GM23248 (cell line): Measurements from ENCODE around the gene SYNRG. TPM values are rescaled to one million over a fixed set of nuclear protein-coding genes. Genes with fewer than 3 reads are reported as not detected.

ENCODE experiments used
- DNase-seq: peaks from one replicate; pipeline ENCODE4 v3.0.0-alpha.2; 2015
- H2AFZ ChIP-seq: fragments of 200-600 bp; sonication (generic); 2 replicates; pipeline ENCODE4 v1.6.1; 2016; ENCODE audit warnings: antibody characterized with exemption
- H3F3A ChIP-seq: fragments of 200-600 bp; sonication (generic); 2 replicates; pipeline ENCODE4 v1.6.1; 2016; ENCODE audit warnings: mild to moderate bottlenecking, antibody characterized with exemption, mixed run types; ENCODE audit not compliant: insufficient read depth
- H3K27ac ChIP-seq: fragments of 200-600 bp; sonication (generic); 2 replicates; pipeline ENCODE4 v1.5.1; 2016; ENCODE audit warnings: mild to moderate bottlenecking
- H3K27me3 ChIP-seq: fragments of 200-600 bp; sonication (generic); replicated peaks from 2 replicates; pipeline ENCODE4 v1.6.1; 2016; ENCODE audit warnings: mild to moderate bottlenecking; ENCODE audit not compliant: insufficient read depth
- H3K36me3 ChIP-seq: fragments of 200-600 bp; sonication (generic); 2 replicates; pipeline ENCODE4 v1.6.1; 2016; ENCODE audit warnings: low read depth, mild to moderate bottlenecking
- H3K4me1 ChIP-seq: fragments of 200-600 bp; sonication (generic); 2 replicates; pipeline ENCODE4 v1.6.1; 2016; ENCODE audit warnings: mild to moderate bottlenecking; ENCODE audit not compliant: insufficient read depth
- H3K4me2 ChIP-seq: fragments of 200-600 bp; sonication (generic); one replicate; pipeline ENCODE4 v1.6.1; 2016; ENCODE audit warnings: mild to moderate bottlenecking; ENCODE audit not compliant: unreplicated experiment
- H3K4me3 ChIP-seq: fragments of 200-600 bp; sonication (generic); 2 replicates; pipeline ENCODE4 v1.5.1; 2016; ENCODE audit warnings: mild to moderate bottlenecking
- H3K79me2 ChIP-seq: fragments of 200-600 bp; sonication (generic); 2 replicates; pipeline ENCODE4 v1.6.1; 2016; ENCODE audit warnings: mild to moderate bottlenecking; ENCODE audit not compliant: insufficient read depth
- H3K9ac ChIP-seq: fragments of 200-600 bp; sonication (generic); 2 replicates; pipeline ENCODE4 v1.6.1; 2016; ENCODE audit warnings: mild to moderate bottlenecking
- H3K9me2 ChIP-seq: fragments of 200-600 bp; sonication (generic); 2 replicates; pipeline ENCODE4 v1.6.1; 2016; ENCODE audit warnings: mixed run types, mild to moderate bottlenecking, moderate library complexity; ENCODE audit not compliant: insufficient read depth
- H3K9me3 ChIP-seq: fragments of 200-600 bp; sonication (generic); one replicate; pipeline ENCODE4 v1.6.1; 2017; ENCODE audit warnings: low read depth
- H4K20me1 ChIP-seq: fragments of 200-600 bp; sonication (generic); 2 replicates; pipeline ENCODE4 v1.6.0; 2016; ENCODE audit not compliant: insufficient read depth
- EZH2 ChIP-seq: fragments of 200-600 bp; sonication (generic); IDR thresholded peaks from 2 replicates; pipeline ENCODE4 v1.6.1; 2018; ENCODE audit warnings: antibody characterized with exemption, mild to moderate bottlenecking; ENCODE audit not compliant: insufficient read depth, poor library complexity, severe bottlenecking
- EZH2phosphoT487 ChIP-seq: fragments of 200-600 bp; sonication (generic); IDR thresholded peaks from 2 replicates; pipeline ENCODE4 v1.6.1; 2018; ENCODE audit warnings: antibody characterized with exemption, moderate library complexity, mild to moderate bottlenecking, low read depth; ENCODE audit not compliant: insufficient read depth
- WGBS, 2 experiments: methylation state at CpG; one replicate each; pipeline ENCODE4 v1.1.6; 2015 to 2017; ENCODE audit warnings: low lambda C conversion rate in 2 of 2, low coverage in 1 of 2; ENCODE audit errors: missing lambda C conversion rate in 2 of 2; 5-methylcytosine and 5-hydroxymethylcytosine counted together
- in situ Hi-C: fragments of 300-500 bp; cut with MboI; formaldehyde crosslinking; loops from 2 replicates; pipeline ENCODE4 v1.15.0; 2020
- polyA plus RNA-seq: library from polyadenylated mRNA; unstranded; fragments of >200 nt; fragmentation: Nextera tagmentation; extraction: Ambion mirVana; gene quantifications from 2 replicates; pipeline ENCODE4 v1.2.1, GENCODE V29; 2016
- total RNA-seq: library from RNA; depleted of rRNA; stranded (reverse); fragments of >200 nt; shearing (Covaris generic); gene quantifications from 2 replicates; pipeline ENCODE4 v1.2.3, GENCODE V29; 2014

Gene SYNRG
- total and polyA plus RNA-seq, 2 experiments from 2014 or later = 5.6 to 13.1 TPM

DNA sequence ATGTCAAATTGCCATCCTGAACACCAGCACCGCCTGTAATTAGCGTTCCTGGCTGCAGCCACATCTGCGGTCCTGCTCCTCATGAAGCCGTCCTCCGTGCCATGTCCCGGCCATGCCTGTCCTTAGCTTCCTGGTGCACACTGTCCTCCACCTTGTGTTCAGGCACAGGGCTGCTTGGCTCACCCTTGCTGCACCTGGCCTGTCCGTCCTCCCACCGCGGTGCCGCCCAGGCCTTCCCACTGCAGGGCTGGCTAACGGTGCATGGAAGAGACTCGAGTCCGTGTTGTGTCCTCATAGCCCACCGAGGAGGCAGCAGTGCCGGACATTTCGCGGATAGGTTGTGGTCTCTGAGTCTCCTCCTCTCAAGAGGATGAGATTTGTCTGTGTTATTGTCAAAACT lies 99.2 kb downstream of the SYNRG start:
- in situ Hi-C loops = no loop called here
- Histone ChIP-seq H3K4me3 (no peak overlapping the region), H3K4me1 (no peaks in the 10 kb centered on the region), H3K27ac (no peak overlapping the region), H4K20me1 (peaks cover 26% of the 10 kb centered on the region), H3F3A (peaks cover 15% of the 10 kb centered on the region), H3K27me3 (no peaks in the 10 kb centered on the region), H3K36me3 (peaks cover 27% of the 10 kb centered on the region), H3K9ac (no peak overlapping the region), H3K79me2 (peaks cover 98% of the 10 kb centered on the region), H3K9me3 (no peaks in the 10 kb centered on the region), H3K9me2 (no peaks in the 10 kb centered on the region), H3K4me2 (no peak overlapping the region), H2AFZ (no peak overlapping the region)
- 90 to 91% methylated on average over 17 of the region's 17 CpGs for WGBS, 2 experiments
- TF ChIP-seq EZH2 (no peak), EZH2phosphoT487 (no peak)
- no peak for DNase-seq

DNA sequence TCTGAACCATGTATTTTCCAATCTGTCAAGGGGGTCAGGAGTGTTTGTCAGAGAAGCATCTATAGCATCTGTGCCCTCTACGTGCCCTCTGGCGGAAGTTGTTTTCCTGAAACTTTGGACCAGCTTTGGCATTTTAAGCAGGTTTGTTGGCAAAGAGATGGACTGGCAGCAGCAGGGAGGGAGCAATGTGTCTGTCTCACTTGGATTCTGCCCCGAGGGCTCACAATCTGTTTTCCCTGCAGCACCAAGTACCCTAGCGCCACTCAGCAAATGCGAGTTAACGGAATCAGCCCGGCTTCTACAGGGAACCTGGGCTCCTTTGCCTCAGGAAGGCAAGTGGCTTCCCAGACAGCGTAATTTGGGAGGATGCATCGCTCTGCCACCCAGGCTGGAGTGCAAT lies 102.1 kb downstream of the SYNRG start:
- peaks cover 37% of the 10 kb centered on the region for H4K20me1 ChIP-seq
- no peak overlapping the region for H3K9ac ChIP-seq
- no peak overlapping the region for H2AFZ ChIP-seq
- 92% methylated on average over 9 of the region's 9 CpGs for WGBS, 2 experiments
- TF ChIP-seq EZH2phosphoT487 (no peak), EZH2 (no peak)
- H3K36me3 ChIP-seq = peaks cover 1% of the 10 kb centered on the region; the same call in 1 of the 2 replicates
- no peak overlapping the region for H3K27ac ChIP-seq
- H3K4me1 ChIP-seq = no peaks in the 10 kb centered on the region
- no peak overlapping the region for H3K4me2 ChIP-seq
- no peak overlapping the region for H3K4me3 ChIP-seq
- in situ Hi-C loops = no loop called here
- no peaks in the 10 kb centered on the region for H3K9me2 ChIP-seq
- peaks cover 98% of the 10 kb centered on the region for H3K79me2 ChIP-seq
- no peak for DNase-seq
- no peaks in the 10 kb centered on the region for H3F3A ChIP-seq
- H3K9me3 ChIP-seq = no peaks in the 10 kb centered on the region
- no peaks in the 10 kb centered on the region for H3K27me3 ChIP-seq

DNA sequence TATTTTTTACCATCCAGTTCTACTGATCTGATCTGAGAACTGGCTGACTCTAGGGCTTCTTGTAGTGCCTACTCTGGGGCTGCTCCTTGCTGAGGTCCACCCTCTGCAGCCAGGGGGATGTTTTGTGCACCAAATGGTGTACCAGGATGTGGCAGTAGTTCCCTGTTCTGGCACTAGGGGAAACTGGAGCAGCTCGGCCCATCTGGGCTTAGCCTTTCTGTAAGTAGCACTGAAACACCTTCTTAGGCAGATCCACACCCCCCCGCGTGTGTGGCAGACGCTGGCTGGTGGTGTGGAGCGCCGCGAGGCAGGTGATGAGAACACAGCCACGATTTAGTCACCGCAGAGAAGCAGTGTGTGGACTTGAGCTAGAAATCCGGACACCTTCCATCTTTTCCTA lies 102.5 kb downstream of the SYNRG start:
- Histone ChIP-seq H3K9ac (no peak overlapping the region), H4K20me1 (peaks cover 37% of the 10 kb centered on the region), H3K9me2 (no peaks in the 10 kb centered on the region), H3K4me1 (no peaks in the 10 kb centered on the region), H2AFZ (no peak overlapping the region), H3K9me3 (no peaks in the 10 kb centered on the region), H3F3A (no peaks in the 10 kb centered on the region), H3K4me3 (no peak overlapping the region), H3K27me3 (no peaks in the 10 kb centered on the region), H3K36me3 (no peaks in the 10 kb centered on the region; the same call in 1 of the 2 replicates), H3K27ac (no peak overlapping the region), H3K4me2 (no peak overlapping the region), H3K79me2 (peaks cover 98% of the 10 kb centered on the region)
- TF ChIP-seq EZH2phosphoT487 = no peak
- TF ChIP-seq EZH2 = no peak
- peak; percentile 55 for DNase-seq
- 80 to 83% methylated on average over 10 of the region's 10 CpGs for WGBS, 2 experiments
- in situ Hi-C loops = no loop called here

DNA sequence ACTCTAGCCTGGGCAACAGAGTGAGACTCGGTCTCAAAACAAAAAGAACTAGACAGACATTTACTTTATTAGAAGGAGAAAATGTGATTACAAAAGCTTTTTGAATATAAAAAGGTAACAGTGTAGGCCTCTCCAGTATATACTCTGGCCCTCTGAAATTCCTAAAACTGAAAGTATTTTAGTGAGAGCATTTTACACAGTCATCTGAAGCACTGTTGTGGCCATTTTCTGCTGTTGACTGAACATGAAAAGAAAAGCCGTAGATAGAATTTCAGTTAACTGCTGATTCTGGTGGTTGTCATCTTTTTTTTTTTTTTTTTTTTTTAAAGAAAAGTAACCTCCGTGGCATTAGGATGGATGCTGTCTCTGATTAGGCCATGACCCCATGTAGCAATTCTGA lies 103.9 kb downstream of the SYNRG start:
- TF ChIP-seq EZH2phosphoT487 (no peak), EZH2 (no peak)
- H3K27me3 ChIP-seq = no peaks in the 10 kb centered on the region
- H3K9me3 ChIP-seq = no peaks in the 10 kb centered on the region
- H3K4me1 ChIP-seq = no peaks in the 10 kb centered on the region
- no peak overlapping the region for H3K9ac ChIP-seq
- no peak overlapping the region for H3K4me2 ChIP-seq
- H3K27ac ChIP-seq = no peak overlapping the region
- WGBS, 2 experiments = 89 to 97% methylated on average over 2 to 3 of the region's 3 CpGs
- no peaks in the 10 kb centered on the region for H3F3A ChIP-seq
- H3K36me3 ChIP-seq = no peaks in the 10 kb centered on the region; the same call in 1 of the 2 replicates
- DNase-seq = no peak
- no peak overlapping the region for H2AFZ ChIP-seq
- in situ Hi-C loops = no loop called here
- H3K4me3 ChIP-seq = no peak overlapping the region
- H3K9me2 ChIP-seq = no peaks in the 10 kb centered on the region
- peaks cover 98% of the 10 kb centered on the region for H3K79me2 ChIP-seq
- peaks cover 37% of the 10 kb centered on the region for H4K20me1 ChIP-seq

DNA sequence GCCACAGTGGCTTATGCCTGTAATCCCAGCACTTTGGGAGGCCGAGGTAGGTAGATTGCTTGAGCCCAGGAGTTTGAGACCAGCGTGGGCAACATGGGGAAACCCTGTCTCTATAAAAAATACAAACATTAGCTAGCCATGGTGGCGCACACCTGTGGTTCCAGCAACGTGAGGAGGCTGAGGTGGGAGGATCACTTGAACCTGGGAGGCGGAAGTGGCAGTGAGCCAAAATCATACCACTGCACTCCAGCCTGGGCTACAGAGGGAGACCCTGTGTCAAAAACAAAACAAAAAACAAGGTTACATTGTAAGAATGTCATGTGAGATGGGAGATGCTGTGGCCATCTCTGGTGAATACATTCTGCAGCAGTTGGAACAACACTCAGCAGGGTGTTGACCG lies 106.1 kb downstream of the SYNRG start:
- in situ Hi-C loops = no loop called here
- Histone ChIP-seq H3K79me2 (peaks cover 100% of the 10 kb centered on the region), H3K9me2 (no peaks in the 10 kb centered on the region), H3K9me3 (no peaks in the 10 kb centered on the region), H3K9ac (no peak overlapping the region), H3K27me3 (no peaks in the 10 kb centered on the region), H4K20me1 (peaks cover 32% of the 10 kb centered on the region), H3K4me1 (no peaks in the 10 kb centered on the region), H3K36me3 (no peaks in the 10 kb centered on the region; the same call in 1 of the 2 replicates), H3K27ac (no peak overlapping the region), H3F3A (no peaks in the 10 kb centered on the region), H3K4me3 (no peak overlapping the region), H3K4me2 (no peak overlapping the region), H2AFZ (no peak overlapping the region)
- TF ChIP-seq EZH2 (no peak), EZH2phosphoT487 (no peak)
- 89 to 95% methylated on average over 6 of the region's 6 CpGs for WGBS, 2 experiments
- no peak for DNase-seq
